ENCODE measurements around the gene ZP4. TPM values are rescaled to one million over a fixed set of nuclear protein-coding genes. Genes with fewer than 3 reads are reported as not detected.

ZP4 gene
- total RNA-seq, 4 donors from 2014 or later: not detected

GRCh38 chr1:237901299-237901934, 10.7 kb upstream of the ZP4 start:
- intact Hi-C loops (cut with DNase I; ENCODE audit: low total_unique reads): no loop called here
- DNase-seq (ENCODE audit: low spot score in 2 of 2): no peak
- H3K4me3 ChIP-seq (ENCODE audit: low read depth, poor library complexity, severe bottlenecking): no peak overlapping the region
- TF ChIP-seq CTCF (IDR thresholded peaks at IDR 0.05) (no peak), POLR2A (IDR thresholded peaks at IDR 0.05) (no peak)
- WGBS, 2 donors: 66 to 71% methylated on average over 5 of the region's 5 CpGs

GRCh38 chr1:237895630-237896029, 4.9 kb upstream of the ZP4 start:
- DNase-seq (ENCODE audit: low spot score in 2 of 2): no peak
- no peak overlapping the region for H3K4me3 ChIP-seq (ENCODE audit: low read depth, poor library complexity, severe bottlenecking)
- intact Hi-C loops (cut with DNase I; ENCODE audit: low total_unique reads): no loop called here
- TF ChIP-seq CTCF (IDR thresholded peaks at IDR 0.05): no peak
- no peak for TF ChIP-seq POLR2A (IDR thresholded peaks at IDR 0.05)

DNA sequence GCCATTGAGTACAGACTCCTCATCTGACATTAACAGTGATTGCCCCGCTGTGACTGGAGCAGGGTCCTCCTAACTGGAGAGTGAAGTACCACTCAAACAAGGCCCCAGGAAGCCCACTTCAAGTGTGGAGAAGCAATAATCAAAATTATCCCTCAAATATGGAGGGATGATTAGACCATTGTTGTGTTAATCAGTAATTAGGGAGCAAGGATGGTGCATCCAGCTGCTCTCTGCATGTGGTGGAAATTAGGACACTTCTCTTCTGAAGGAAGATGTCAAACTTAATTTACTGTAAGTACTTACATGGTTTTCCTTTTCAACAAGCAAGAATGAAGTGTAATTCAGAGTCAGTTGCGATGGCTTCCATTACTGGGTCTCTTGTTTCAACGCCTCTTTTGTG, 3.4 kb upstream of the ZP4 start:
- TF ChIP-seq CTCF (IDR thresholded peaks at IDR 0.05): no peak
- no peak for TF ChIP-seq POLR2A (IDR thresholded peaks at IDR 0.05)
- WGBS, 2 donors: 93 to 94% methylated on average over 3 of the region's 3 CpGs
- intact Hi-C loops (cut with DNase I; ENCODE audit: low total_unique reads): no loop called here
- DNase-seq (ENCODE audit: low spot score in 2 of 2): no peak
- H3K4me3 ChIP-seq (ENCODE audit: low read depth, poor library complexity, severe bottlenecking): no peak overlapping the region

GRCh38 chr1:237891979-237892378, 1.3 kb upstream of the ZP4 start:
- 53 to 62% methylated on average over 3 of the region's 3 CpGs for WGBS, 2 donors
- no peak for DNase-seq (ENCODE audit: low spot score in 2 of 2)
- no peak for TF ChIP-seq CTCF (IDR thresholded peaks at IDR 0.05)
- TF ChIP-seq POLR2A (IDR thresholded peaks at IDR 0.05): no peak
- H3K4me3 ChIP-seq (ENCODE audit: low read depth, poor library complexity, severe bottlenecking): no peak overlapping the region
- intact Hi-C loops (cut with DNase I; ENCODE audit: low total_unique reads): no loop called here

DNA sequence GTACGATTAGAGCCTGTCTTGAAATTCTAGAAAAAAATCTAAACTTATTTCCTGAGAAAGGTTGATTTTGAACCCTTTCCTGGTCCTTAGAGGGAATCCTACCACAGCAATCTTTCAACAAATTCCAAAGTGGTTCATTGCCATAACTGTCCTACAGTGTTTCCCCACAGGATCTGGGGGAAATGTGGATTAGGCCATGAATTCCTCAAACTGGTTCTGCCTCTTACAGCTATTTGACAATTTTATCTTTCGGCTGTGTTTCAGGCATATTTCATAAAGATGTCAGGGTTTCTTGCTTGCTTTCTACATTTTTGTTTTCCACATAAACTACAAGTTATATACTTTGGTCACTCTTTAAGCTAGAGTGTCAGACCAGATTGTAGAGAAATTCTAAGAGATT, 544 bp upstream of the ZP4 start:
- whole genome bisulfite sequencing, 2 donors: 71 to 85% methylated on average over 2 of the region's 2 CpGs

More for the DNA sequence above, 544 bp upstream of the ZP4 start:
- TF ChIP-seq POLR2A (IDR thresholded peaks at IDR 0.05) (no peak), CTCF (IDR thresholded peaks at IDR 0.05) (no peak)
- intact Hi-C loops (cut with DNase I; ENCODE audit: low total_unique reads): no loop called here
- no peak overlapping the region for H3K4me3 ChIP-seq (ENCODE audit: low read depth, poor library complexity, severe bottlenecking)
- no peak for DNase-seq (ENCODE audit: low spot score in 2 of 2)
